OCI-LY3 (cell line): ENCODE results near the gene RGS9BP.
"Not testable (repeated sequence)": the region's sequence is repeated elsewhere in the genome, so short reads cannot be mapped to it uniquely, and the experiment has no call there.

Experiments
- EZH2phosphoT487 ChIP-seq: fragments of 200-600 bp; shearing (Covaris generic); IDR thresholded peaks from 2 replicates; pipeline ENCODE4 v1.6.1; 2018; ENCODE audit warnings: antibody characterized with exemption, mixed run types, low read depth
- TF ChIP-seq, protein P1 (sequence below): fragments of 200-600, 300-600 bp; sonication (generic); IDR thresholded peaks from 2 replicates; pipeline ENCODE4 v1.5.1; 2014; ENCODE audit warnings: antibody characterized with exemption, low read length, low read depth

GRCh38 chr19:32696771-32697170 lies 21.1 kb downstream of the RGS9BP start:
- TF ChIP-seq, protein P1, sequence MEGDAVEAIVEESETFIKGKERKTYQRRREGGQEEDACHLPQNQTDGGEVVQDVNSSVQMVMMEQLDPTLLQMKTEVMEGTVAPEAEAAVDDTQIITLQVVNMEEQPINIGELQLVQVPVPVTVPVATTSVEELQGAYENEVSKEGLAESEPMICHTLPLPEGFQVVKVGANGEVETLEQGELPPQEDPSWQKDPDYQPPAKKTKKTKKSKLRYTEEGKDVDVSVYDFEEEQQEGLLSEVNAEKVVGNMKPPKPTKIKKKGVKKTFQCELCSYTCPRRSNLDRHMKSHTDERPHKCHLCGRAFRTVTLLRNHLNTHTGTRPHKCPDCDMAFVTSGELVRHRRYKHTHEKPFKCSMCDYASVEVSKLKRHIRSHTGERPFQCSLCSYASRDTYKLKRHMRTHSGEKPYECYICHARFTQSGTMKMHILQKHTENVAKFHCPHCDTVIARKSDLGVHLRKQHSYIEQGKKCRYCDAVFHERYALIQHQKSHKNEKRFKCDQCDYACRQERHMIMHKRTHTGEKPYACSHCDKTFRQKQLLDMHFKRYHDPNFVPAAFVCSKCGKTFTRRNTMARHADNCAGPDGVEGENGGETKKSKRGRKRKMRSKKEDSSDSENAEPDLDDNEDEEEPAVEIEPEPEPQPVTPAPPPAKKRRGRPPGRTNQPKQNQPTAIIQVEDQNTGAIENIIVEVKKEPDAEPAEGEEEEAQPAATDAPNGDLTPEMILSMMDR: not testable (repeated sequence)
- not testable (repeated sequence) for TF ChIP-seq EZH2phosphoT487
